ENCODE measurements around the gene ZSWIM5.
"Not testable (repeated sequence)": the region's sequence is repeated elsewhere in the genome, so short reads cannot be mapped to it uniquely, and the experiment has no call there.

ZSWIM5 gene

DNA sequence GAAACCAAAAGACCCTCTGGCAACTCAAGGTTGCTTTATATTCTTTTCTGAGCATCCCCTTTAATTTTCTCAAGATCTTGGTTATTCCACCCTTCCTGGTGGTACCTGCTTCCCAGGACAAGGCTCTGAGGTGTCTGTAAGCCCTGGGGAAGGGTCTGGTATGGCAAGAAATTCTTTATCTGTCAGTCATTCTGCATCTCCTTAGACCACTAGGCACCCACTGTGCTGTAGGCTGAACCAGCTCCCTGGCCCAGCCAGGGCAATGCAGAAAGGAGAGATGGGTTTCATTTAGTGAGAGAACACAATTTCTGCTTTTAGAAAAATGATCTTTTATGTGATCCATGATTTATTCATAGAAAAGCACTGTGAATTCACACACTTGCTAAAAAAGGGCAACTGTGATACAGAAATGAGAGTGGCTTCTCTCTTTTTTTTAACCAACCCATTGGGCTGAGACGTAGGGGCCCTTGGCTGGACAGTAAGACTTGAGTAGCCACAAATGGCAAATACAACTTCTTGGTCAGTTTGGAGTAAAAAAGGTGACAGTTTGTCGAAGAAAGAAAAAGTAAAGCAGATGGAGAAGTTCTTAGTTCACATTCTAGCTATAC, 190.2 kb downstream of the ZSWIM5 start:
- no peak for DNase-seq

DNA sequence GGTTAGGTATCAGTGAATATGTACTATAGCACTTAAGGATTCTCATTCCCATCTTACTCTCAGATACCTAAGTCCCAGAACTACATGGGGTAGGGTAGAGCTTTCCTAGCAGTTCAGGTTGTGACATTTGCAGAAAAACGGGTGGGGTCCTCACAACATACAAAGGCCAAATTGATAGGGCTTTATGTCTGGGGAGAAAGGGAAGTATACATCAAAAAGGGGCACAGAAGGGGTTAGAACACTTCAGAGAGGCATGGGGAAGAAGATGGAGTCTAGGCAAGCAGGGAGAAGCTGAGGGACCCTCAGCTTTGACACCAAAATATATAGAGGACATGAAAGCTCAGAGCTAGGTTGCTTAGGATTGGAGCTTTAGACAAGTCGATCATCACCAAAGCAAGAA, 190.7 kb downstream of the ZSWIM5 start:
- no peak for DNase-seq

DNA sequence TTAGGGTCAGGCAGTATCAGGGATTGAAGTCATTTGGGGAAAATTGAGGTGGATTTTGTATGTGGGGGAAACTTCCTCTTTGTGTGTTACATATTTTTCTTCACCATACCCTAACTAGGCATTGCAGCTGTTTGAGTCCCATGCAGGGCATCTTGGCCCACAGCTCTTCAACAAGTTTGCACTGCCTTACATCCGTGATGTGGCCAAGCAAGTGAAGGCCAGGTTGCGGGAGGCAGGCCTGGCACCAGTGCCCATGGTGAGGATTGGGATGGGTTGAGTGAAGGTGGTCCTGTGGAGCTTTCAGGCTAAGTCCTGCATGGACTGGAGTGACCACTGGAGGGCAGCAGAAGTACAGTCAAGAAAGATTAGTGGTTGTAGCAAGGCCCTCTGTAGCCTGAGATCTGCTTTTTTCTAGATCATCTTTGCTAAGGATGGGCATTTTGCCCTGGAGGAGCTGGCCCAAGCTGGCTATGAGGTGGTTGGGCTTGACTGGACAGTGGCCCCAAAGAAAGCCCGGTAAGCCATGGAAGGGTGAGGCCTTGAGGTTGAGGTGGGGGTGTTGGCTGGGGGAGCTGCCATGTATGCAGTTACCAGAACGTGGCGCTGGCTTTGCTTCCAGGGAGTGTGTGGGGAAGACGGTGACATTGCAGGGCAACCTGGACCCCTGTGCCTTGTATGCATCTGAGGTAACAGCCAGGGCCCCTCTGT, 191.9 kb downstream of the ZSWIM5 start:
- DNase-seq = peak; percentile 72

DNA sequence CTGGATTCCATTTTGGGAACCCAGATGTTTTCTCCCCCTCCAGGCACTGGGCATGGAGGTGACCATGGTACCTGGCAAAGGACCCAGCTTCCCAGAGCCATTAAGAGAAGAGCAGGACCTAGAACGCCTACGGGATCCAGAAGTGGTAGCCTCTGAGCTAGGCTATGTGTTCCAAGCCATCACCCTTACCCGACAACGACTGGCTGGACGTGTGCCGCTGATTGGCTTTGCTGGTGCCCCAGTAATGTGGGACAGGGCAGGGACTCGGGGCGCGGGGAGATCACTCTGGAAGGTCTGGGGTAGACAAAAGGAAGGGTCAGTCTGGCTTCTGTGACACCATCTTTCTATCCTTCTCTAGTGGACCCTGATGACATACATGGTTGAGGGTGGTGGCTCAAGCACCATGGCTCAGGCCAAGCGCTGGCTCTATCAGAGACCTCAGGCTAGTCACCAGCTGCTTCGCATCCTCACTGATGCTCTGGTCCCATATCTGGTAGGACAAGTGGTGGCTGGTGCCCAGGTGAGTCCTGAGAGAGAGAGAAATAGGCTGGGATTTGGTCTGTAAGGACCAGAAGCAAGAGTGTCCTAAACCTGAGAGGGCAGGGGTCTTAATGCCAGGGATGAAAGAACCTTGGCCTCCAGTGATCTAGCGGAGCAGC, 192.7 kb downstream of the ZSWIM5 start:
- no peak for DNase-seq

DNA sequence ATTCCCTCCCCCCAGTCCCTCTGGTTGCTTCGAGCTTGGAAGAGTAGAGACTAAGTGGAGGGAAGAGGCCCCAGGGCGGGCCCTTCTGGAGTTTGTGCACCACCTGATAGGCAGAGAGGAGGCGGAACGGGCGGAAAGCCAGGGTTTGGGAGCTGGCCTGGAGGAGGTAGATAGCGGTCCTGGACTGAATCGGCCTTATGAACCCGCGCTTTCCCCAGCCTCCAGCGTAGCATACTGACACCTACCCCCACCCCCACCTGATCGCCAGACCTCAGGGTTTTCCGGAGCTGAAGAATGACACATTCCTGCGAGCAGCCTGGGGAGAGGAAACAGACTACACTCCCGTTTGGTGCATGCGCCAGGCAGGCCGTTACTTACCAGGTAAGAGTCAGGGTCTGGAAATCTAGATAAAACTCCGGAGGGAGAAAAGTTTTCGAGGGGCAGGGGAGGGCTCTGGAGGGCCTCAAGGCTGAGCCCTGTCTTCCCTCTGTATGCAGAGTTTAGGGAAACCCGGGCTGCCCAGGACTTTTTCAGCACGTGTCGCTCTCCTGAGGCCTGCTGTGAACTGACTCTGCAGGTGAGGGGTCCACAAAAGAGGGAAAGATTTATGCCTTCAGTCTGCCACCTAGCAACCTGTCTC, 193.6 kb downstream of the ZSWIM5 start:
- DNase-seq = peak; percentile 43

DNA sequence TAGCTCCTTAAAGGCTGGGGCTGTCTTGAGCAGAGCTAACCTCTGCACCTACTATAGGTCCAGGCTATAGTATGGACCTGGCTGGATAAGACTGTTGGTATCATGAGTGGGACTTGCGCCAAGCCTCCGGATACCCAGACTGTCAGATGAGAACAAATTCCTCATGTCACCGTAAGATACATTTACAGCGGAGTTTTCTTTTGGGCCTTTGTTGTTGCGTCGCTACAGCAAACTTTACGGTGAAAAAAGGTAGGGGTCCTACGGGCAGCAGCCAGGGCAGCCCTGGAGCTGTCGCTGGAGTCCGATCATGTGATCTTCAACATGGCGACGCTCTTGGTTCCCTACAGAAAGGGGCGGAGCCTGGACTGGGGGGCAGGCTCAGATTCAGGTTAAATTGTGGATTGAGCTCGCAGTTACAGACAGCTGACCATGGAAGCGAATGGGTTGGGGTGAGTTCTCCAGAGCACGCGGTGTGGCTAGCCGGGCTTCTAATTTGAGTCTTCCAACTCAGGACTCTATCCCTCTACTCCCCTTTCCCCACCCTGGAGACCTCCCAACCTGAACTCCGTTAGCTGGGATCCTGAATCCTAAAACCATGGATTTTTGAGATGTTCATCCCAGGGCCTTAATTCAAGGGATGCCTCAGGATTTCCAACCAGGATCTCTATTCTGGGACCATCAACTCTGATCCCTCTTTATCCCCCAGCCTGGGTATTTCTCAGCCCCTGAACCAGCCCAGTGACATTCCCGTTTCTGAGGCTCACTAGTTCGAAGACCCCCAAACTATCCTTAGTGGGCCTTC, 194.4 kb downstream of the ZSWIM5 start, which contains the start of gene UROD:
UROD (plus strand) TSS at position 418 of the 802 bp plus-strand sequence; CDS start at position 430, 12 bp downstream.
- peak; percentile 86 for DNase-seq

DNA sequence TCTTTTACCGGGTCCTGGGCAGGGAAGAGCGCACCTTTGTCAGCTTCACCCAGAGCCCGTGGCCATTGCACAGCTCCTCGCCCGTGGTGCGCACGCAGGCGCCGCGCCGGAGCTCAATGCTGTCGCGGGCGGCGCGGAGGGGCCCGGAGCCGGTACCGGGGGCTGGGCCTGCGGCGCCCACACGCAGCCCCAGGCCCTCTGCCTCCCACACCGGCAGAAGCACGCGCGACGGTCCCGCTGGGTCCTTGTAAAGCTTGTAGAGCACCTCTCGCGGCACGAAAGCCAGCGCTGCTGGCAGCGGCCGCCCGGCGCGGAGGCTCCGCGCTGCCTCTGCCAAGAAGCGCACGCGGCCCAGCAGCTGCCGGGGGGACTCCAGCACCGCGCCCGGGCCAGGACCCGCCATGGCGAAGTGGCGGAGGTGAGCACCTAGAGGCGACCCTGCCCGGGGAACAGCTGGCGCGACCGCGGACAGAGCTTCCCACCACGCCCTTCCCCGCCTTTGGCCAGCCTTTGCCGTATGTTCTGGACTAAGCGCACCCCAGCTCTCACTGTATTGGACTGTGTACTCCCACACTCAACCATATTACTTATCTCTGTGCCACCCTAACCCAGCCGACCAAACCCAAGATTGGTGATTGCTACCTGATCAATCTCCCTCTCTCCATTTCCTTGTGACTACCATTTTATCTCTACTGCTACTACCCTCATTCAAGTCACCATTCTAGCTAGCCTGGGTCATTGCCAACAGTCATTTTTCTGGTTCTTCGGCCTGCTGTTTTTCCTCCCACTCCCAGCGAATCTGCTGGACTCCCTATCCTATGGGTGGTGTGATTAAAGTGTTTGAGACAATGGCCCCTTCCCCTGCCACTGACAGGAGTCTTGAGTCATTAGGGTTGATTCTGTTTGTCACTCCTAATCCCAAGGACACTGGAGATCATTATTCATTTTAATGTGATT, 195.3 kb downstream of the ZSWIM5 start, which contains the start of gene HECTD3:
HECTD3 (minus strand) TSS at position 470 of the 957 bp plus-strand sequence; CDS start at position 403, 67 bp downstream.
- peak; percentile 65 for DNase-seq

DNA sequence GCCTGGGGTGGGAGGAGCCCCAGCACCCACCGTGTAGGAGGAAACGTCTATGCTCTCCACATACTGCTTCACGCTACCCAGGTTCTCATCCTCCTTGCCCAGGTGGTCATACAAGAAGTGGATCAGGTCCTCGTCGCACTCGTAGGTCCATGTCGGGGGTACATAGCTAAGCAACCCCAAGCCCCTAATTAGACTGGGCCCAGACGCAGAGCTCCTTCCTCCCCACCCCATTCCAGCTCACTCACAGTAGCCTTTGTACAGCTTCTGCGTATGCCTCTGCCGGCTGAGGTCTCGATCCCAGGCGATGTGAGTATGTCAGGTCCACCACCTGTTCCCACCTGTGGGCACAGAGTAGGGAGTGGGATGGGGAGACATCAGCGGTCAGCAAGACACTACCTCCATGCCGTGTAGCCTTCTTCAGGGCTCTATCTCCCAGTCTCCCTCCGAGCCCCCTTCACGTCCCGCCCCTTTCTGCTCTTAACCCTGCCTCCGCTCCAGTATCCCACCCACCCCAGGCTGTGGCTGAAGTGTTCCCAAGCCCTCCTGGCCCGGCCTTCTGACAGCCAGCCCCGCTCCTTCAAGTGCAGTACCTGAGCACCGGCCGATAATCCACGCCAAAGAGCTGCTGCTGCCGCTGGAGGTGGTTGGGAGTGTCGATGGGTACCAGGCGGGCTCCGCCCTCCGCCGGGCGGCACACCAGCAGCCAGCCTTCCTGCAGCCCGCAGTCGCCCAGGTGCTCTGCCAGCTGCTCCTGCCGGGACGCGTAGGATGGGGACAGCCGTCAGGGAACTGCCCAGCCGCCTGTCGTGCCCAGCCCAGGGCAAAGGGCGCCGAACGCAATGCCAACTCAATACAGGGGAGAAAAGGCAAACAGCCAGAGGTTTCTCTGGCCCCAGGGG, 196.2 kb downstream of the ZSWIM5 start:
- DNase-seq = no peak

DNA sequence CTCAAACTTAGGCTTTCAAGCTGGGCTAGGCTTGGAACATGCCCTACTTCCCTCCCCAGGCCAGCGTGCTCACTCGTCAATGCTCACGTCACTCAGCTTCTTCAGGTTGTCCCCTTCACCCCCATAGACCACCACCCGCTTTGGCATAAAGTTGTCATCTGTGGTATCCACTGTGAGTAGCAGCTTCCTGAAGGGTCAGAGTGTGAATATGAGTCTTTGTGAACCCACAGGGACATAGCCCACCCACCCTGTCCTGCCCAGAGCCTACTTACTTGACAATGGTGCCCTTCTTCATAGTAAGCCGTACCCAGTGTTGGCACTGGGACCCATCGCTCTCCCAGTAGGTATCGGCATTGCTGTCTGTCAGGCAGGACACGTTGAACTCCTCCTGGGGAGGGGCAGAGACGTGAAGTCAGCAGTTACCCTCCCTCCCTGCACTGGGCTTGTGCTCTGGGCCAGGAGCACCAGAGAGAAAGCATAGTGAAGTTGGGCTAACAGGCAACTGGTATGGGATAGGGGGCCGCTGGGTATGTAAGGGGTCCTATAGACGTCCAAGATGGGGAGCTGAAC, 197.0 kb downstream of the ZSWIM5 start:
- DNase-seq = no peak

DNA sequence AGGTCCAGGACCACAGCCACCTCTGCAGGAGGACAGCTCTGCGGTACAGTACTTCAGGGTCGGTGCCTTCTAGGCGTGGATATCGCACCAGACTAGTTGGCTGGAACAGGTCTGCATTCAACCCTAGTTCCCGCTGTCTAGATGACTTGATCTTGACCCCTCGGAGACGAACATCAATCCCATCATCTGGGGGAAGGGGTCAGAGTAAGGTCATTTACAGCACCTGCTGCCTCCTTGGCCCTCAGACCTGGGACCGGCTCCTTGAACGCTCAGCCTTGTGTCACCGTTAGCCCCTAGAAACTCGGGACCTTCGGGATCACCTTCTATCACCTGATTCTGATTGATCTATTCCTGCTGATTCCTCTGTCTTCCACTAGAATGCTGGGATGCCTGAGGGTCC, 197.9 kb downstream of the ZSWIM5 start:
- DNase-seq = no peak

DNA sequence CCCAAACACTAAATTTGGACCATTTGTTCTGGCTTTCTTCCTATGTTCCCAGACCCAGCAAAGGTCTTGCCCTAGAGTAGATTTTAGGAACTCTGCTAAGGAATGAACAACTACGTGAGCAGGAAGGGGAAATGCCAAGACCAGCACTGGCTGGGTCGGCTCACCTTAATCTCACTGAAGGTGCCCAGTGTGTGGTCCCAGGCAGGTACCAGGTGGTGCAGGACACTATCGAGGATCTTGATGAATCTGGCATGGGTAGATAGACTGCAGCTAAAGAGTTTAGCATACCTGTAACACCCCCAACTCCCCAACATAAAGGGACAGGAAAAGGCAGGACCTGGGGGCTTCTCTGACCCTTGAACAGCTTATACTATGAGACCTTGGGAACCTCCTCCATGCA, 198.3 kb downstream of the ZSWIM5 start:
- DNase-seq = no peak

DNA sequence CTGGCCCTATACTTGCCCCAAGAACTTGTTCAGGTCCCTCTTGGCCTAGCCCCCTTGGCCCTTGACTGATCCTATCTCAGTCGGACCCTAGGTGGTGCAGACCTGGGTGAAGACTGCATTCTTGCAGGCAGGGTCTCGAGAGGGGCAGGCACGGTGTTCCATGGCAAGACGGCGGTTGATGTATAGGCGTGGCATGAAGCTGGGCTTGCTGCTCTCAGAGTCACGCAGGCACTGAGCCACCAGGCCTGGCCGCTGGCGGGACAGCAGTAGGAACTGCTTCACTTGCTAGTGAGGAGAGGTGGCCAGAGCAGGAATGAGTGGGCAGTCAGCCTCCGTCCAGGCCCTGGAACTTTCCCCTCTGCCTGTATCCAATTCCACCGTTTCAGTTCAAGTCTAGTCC, 199.1 kb downstream of the ZSWIM5 start:
- no peak for DNase-seq

DNA sequence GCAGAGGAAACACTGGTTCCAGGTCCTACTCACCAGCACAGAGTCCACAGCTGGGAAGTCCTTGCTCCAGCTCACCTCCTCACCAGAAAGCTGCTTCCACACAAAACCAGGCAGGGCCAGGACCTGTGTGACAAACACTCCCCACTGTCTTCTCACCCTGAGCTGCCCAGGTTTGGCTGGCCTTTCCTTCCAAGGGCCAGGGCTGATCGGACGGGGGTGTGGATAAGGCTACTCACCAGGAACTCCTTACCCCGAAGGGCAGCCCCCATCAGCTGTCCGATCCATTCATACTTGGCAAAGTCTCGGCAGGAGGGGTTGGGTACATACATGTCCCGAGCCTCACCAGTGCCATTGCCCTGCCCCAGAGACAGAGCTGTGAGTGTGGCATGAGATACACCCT, 200.6 kb downstream of the ZSWIM5 start:
- DNase-seq = no peak

DNA sequence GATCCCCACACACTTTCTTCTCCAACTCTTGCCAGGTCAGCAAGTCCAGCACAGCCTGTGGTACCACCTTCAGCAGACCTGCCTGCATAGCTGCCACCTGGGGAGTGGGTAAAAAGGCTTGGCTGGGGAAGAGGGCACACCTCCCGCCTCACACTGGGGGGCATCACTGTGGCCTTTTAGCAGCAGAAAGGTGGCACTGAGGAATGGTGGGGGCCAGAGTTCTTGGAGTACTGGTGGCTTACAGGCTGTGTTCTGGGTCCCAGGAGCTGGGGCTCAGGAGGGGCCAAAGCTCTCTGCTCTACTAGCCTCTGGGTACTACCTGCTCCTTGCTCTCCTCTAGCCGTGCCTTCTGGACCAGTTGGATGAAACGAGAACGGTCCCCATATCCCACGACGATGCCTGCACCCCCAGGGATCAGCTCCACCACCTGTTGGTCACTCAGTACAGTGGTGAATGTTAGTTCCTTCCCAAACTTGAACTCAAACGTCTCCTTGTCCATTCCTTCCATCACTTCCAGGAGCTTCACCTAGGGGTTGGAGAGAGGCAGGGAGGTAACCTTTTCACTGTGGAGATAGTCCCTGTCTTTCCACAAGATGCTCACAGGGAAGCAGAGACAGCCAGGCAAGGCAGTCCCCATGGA, 202.0 kb downstream of the ZSWIM5 start:
- no peak for DNase-seq

DNA sequence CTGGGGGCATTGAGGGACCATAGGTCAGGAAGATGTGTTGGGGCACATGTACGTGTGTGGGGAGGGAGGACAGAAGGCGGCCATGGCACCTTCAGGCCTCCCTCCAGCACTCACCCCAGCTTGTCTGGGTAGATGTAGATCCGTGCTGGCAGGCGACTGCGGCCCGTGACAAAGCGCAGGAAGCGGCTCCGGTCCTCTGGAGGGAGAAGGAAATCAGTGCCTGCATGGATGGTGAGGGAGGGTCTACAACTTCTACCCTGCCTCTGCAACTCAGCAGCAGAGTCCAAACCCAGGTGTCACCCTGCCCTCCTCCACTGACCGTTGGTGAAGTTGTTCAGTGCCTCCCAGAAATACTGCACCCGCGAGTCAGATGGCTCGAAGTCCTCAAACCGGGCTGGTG, 202.7 kb downstream of the ZSWIM5 start:
- no peak for DNase-seq

DNA sequence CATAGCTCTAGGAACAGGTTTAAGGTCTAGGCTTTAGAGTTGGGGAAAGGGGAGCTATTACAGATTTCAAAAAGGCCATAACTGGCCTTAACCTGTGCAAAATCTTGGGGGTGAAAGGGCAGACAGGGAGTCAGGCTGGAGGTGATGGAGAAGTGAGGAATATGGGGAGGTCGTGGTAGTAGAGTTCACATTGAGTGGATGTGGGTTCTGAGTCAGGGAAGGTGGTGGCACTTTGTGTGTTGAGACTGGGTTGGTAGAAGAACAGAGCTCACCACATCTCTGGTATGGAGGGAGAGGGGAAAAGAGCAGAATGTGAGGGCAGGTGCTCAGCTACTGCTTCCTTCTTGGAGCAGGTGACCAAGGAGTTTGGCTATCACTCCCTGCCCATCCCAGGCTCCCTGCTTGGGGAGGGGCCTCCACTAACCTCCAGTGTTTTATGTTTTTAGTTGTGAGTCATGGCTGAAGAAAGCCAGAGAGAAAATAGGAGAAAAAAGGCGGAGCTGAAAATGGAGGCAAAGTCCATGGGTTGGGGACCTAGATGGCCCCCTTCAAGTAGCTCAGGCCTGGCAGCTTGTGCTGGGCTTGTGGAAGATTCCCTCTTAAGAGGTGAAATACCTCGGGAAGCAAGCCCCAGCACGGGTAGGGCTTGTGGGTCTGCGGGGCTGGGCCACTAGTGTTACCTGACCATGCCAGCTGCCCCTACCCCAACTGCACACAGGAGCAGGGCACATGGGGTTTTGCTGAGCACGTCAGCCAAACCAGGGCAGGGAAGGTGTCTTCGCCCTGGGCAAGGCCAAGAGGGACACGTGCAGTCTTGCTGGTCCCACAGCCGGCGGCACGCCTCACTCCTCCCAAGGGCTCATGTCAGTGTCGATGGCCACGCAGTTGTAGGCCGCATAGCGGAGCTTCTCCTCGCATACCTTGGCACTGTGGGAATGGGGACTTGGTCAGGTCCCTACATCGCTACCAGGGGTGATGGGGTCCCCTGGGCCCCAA, 203.5 kb downstream of the ZSWIM5 start:
- no peak for DNase-seq

DNA sequence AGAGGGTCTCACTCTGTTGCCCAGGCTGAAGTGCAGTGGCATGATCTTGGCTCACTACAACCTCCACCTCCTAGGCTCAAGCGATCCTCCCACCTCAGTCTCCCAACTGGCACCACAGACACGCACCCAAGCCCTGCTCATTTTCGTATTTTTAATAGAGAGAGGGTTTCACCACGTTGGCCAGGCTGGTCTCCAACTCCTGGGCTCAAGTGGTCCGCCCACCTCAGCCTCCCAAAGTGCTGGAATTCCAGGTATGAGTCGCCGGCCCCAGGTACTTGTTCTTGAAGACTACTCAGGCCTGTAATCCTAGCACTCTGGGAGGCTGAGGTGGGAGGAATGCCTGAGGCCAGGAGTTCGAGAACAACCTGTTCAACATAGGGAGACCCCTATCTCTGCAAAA, 204.8 kb downstream of the ZSWIM5 start:
- not testable (repeated sequence) for DNase-seq

DNA sequence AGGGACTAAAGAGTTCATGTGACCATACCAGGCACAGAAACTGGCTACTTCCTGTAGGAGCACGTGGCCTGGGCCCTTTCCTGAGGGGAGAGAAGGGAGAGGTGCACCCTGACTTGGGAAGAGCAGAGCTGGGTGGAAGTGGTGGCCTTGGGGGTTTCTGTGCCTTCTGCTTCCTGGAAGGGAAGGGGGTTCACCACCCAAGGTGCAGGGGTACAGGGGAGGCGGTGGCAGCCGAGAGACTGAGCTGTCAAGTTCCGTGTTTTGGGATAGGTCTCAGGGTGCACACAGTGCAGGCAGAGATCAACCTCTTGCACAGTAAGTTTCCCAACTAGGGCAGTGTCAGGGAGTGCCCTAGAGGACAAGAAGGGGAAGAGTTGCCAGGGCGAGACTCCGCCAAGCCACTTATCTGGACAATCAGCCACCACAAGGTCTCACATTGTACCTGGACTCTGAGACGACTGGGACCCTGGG, 205.4 kb downstream of the ZSWIM5 start:
- DNase-seq = no peak

Data from stimulated activated CD4-positive, alpha-beta T cell treated with anti-CD3 and anti-CD28 coated beads, Interleukin-12 subunit alpha, Interleukin-12 subunit beta, amount 100 ng/mL, for 4 hours (primary cell).